Measurements from ENCODE around the gene RECK.

The RECK gene

DNA sequence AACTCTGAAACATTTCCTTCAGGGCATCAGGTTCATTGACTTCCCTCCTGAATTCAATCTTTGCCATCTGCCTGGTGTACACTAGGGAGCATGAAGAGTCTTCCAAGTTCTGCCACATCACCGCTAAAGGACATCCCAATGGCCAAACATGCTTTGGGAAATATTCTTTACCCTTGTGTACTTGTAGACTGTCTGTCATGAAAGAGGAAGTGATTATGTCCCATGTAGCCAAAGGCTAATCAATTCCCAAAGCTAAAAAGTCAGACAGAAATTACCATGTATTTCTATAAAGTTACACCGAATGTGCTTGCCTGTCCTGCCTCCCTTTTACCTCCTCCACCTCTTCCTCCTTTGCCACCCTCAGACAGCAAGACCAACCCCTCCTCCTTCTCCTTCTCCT lies 28.9 kb upstream of the RECK start:
- TF ChIP-seq FOXP2 (optimal IDR thresholded peaks at IDR 0.05; ENCODE audit: borderline replicate concordance, extremely low read depth, extremely low read length, insufficient read depth) (no peak), POLR2AphosphoS5 (IDR thresholded peaks at IDR 0.05; ENCODE audit: low read depth, low read length) (no peak), SIN3A (IDR thresholded peaks at IDR 0.05; ENCODE audit: borderline replicate concordance, insufficient read depth, low read length) (no peak), TAF1 (IDR thresholded peaks at IDR 0.05; ENCODE audit: borderline replicate concordance, insufficient read depth, low read length) (no peak)
- TF ChIP-seq, protein P1, sequence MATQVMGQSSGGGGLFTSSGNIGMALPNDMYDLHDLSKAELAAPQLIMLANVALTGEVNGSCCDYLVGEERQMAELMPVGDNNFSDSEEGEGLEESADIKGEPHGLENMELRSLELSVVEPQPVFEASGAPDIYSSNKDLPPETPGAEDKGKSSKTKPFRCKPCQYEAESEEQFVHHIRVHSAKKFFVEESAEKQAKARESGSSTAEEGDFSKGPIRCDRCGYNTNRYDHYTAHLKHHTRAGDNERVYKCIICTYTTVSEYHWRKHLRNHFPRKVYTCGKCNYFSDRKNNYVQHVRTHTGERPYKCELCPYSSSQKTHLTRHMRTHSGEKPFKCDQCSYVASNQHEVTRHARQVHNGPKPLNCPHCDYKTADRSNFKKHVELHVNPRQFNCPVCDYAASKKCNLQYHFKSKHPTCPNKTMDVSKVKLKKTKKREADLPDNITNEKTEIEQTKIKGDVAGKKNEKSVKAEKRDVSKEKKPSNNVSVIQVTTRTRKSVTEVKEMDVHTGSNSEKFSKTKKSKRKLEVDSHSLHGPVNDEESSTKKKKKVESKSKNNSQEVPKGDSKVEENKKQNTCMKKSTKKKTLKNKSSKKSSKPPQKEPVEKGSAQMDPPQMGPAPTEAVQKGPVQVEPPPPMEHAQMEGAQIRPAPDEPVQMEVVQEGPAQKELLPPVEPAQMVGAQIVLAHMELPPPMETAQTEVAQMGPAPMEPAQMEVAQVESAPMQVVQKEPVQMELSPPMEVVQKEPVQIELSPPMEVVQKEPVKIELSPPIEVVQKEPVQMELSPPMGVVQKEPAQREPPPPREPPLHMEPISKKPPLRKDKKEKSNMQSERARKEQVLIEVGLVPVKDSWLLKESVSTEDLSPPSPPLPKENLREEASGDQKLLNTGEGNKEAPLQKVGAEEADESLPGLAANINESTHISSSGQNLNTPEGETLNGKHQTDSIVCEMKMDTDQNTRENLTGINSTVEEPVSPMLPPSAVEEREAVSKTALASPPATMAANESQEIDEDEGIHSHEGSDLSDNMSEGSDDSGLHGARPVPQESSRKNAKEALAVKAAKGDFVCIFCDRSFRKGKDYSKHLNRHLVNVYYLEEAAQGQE (IDR thresholded peaks at IDR 0.05; ENCODE audit: insufficient read depth in 1 of 2, low read depth in 2 of 2, low read length in 2 of 2): no peak

DNA sequence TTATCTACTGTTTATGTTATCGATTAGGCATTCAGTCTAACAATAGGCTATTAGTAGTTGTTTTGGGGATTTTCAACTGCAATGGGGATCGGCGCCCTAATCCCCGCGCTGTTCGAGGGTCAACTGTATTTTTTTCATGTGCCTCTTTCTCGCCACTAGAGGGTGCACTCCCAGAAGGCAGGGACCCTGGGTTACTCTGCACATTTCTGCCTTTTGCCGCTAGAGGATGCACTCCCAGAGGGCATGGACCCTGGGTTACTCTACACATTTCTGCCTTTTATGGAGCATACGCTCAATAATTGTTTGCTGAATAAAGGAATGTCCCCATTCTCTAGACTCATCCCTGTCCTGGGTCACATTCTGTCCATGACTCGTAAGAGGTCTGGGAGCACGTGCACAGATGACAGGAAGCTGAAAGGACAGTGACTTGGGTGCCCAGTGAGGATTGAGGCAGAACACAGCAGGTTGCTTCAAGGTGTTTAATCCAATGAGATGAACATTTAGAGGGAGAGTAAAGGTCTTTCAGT lies 27.9 kb upstream of the RECK start:
- TF ChIP-seq, protein P1 (IDR thresholded peaks at IDR 0.05; ENCODE audit: insufficient read depth in 1 of 2, low read depth in 2 of 2, low read length in 2 of 2): no peak

DNA sequence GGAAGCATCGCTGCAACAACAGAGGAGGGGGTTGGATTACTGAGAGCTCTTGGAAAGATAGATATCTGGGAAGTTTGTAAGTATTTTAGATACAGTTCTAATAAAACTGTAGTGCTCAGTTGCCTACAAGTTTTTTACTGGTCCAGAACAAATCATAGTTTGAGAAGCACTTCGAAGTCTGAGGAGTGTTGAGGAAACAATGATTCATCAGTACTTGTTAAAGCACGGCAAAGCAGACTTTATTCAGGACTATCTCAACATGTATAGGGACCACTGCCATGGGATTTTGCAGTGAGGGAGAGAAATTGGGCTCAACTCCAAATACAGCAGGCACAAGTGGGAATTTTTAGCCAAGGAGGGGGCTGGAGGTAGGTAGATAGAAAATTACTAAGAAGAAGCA lies 25.3 kb upstream of the RECK start:
- TF ChIP-seq, protein P1 (IDR thresholded peaks at IDR 0.05; ENCODE audit: insufficient read depth in 1 of 2, low read depth in 2 of 2, low read length in 2 of 2): no peak
- TF ChIP-seq POLR2AphosphoS5 (IDR thresholded peaks at IDR 0.05; ENCODE audit: low read depth, low read length) (no peak), TAF1 (IDR thresholded peaks at IDR 0.05; ENCODE audit: borderline replicate concordance, insufficient read depth, low read length) (no peak), SIN3A (IDR thresholded peaks at IDR 0.05; ENCODE audit: borderline replicate concordance, insufficient read depth, low read length) (no peak), FOXP2 (optimal IDR thresholded peaks at IDR 0.05; ENCODE audit: borderline replicate concordance, extremely low read depth, extremely low read length, insufficient read depth) (no peak)

DNA sequence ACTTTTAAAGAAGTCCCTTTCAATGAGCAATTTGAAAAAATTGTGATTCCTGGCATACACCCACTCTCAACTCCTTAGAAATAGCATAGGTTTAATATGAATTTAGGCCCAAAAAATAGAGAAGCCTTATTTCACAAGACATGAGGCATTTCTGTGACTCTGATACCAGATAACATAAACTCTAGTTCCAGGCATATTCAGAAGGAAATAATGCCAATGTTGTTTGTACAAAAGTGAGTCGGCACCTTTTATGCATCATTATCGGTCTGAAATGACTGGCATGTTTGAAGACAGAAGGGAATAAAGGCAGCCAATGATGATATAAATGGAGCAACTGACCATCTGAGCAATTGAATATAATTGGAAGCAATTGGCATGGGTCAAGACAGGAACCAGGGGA lies 19.4 kb upstream of the RECK start:
- TF ChIP-seq SIN3A (IDR thresholded peaks at IDR 0.05; ENCODE audit: borderline replicate concordance, insufficient read depth, low read length) (no peak), FOXP2 (optimal IDR thresholded peaks at IDR 0.05; ENCODE audit: borderline replicate concordance, extremely low read depth, extremely low read length, insufficient read depth) (no peak), TAF1 (IDR thresholded peaks at IDR 0.05; ENCODE audit: borderline replicate concordance, insufficient read depth, low read length) (no peak), POLR2AphosphoS5 (IDR thresholded peaks at IDR 0.05; ENCODE audit: low read depth, low read length) (no peak)
- TF ChIP-seq, protein P1 (IDR thresholded peaks at IDR 0.05; ENCODE audit: insufficient read depth in 1 of 2, low read depth in 2 of 2, low read length in 2 of 2): no peak

DNA sequence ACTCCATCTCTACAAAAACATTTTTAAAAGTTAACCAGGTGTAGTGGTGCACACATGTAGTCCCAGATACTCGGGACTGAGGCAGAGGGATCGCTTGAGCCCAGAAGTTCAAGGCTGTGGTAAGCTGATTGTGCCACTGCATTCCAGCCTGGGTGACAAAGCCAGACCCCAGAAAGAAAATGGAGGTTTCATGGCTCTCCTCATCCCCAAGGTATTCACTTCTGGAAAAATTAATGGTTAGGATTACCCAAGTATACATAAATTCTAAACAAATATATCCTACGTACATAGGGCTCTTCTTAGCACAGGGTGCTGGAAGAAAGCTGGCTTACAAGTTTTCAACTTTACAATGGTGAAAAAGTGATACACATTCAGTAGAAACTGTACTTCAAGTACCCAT lies 18.6 kb upstream of the RECK start:
- no peak for TF ChIP-seq SIN3A (IDR thresholded peaks at IDR 0.05; ENCODE audit: borderline replicate concordance, insufficient read depth, low read length)
- no peak for TF ChIP-seq POLR2AphosphoS5 (IDR thresholded peaks at IDR 0.05; ENCODE audit: low read depth, low read length)
- TF ChIP-seq TAF1 (IDR thresholded peaks at IDR 0.05; ENCODE audit: borderline replicate concordance, insufficient read depth, low read length): no peak
- TF ChIP-seq, protein P1 (IDR thresholded peaks at IDR 0.05; ENCODE audit: insufficient read depth in 1 of 2, low read depth in 2 of 2, low read length in 2 of 2): no peak
- no peak for TF ChIP-seq FOXP2 (optimal IDR thresholded peaks at IDR 0.05; ENCODE audit: borderline replicate concordance, extremely low read depth, extremely low read length, insufficient read depth)

Measured in PFSK-1 (cell line).